Natural killer cell (primary cell): ENCODE measurements around the gene BDKRB2. TPM values are rescaled to one million over a fixed set of nuclear protein-coding genes. Genes with fewer than 3 reads are reported as not detected.

ENCODE experiments used
- ATAC-seq, 3 donors: fragments of 150-1000 bp in 2 of 3; fragments of 200-7000 bp in 1 of 3; cut with Tn5 transposase; 1 replicate in 1 of 3; 2 replicates in 2 of 3; pipeline ENCODE4 v1.10.0; 2021; ENCODE audit warnings: mild to moderate bottlenecking in 2 of 3, moderate library complexity in 2 of 3
- DNase-seq, 2 donors: peaks; one replicate each; pipeline versions ENCODE4 v3.0.0 to v3.0.0-alpha.2; 2013 to 2021; ENCODE audit warnings: mixed read lengths in 1 of 2
- H3K27ac ChIP-seq: one replicate; pipeline ENCODE4 v1.5.1; 2013; ENCODE audit warnings: mild to moderate bottlenecking, low read length
- H3K27me3 ChIP-seq: one replicate; pipeline ENCODE4 v1.6.1; 2013; ENCODE audit warnings: low read length; ENCODE audit not compliant: control insufficient read depth, insufficient read depth
- H3K36me3 ChIP-seq: one replicate; pipeline ENCODE4 v1.6.1; 2013; ENCODE audit warnings: low read length; ENCODE audit not compliant: control insufficient read depth, insufficient read depth
- H3K4me1 ChIP-seq: one replicate; pipeline ENCODE4 v1.6.1; 2013; ENCODE audit warnings: low read length; ENCODE audit not compliant: control insufficient read depth, insufficient read depth
- H3K4me3 ChIP-seq: one replicate; pipeline ENCODE4 v1.5.1; 2013; ENCODE audit warnings: low read length
- H3K9me3 ChIP-seq: one replicate; pipeline ENCODE4 v1.6.1; 2013; ENCODE audit warnings: low read length; ENCODE audit not compliant: control insufficient read depth, insufficient read depth
- H3K27ac Mint-ChIP-seq, 2 donors: one replicate each; pipeline ENCODE4 v1.8.0; 2022; ENCODE audit warnings: mild to moderate bottlenecking in 2 of 2, mixed read lengths in 2 of 2, moderate library complexity in 1 of 2
- H3K27me3 Mint-ChIP-seq, 2 donors: one replicate each; pipeline ENCODE4 v1.8.0; 2022; ENCODE audit warnings: low read depth in 2 of 2, mixed read lengths in 2 of 2
- H3K36me3 Mint-ChIP-seq: one replicate; pipeline ENCODE4 v1.8.0; 2022; ENCODE audit warnings: mixed read lengths
- H3K4me1 Mint-ChIP-seq, 2 donors: one replicate each; pipeline ENCODE4 v1.8.0; 2022; ENCODE audit warnings: mixed read lengths in 2 of 2
- H3K4me3 Mint-ChIP-seq: one replicate; pipeline ENCODE4 v1.8.0; 2022; ENCODE audit warnings: mild to moderate bottlenecking, moderate library complexity, mixed read lengths
- H3K9me3 Mint-ChIP-seq, 2 donors: one replicate each; pipeline ENCODE4 v1.8.0; 2022; ENCODE audit warnings: mixed read lengths in 2 of 2
- CTCF ChIP-seq: fragments of 200-600 bp; IDR thresholded peaks from one replicate; pipeline ENCODE4 v1.8.0; 2022; ENCODE audit warnings: antibody characterized with exemption
- WGBS: methylation state at CpG from one replicate; pipeline ENCODE4 v1.1.7; 2013; ENCODE audit warnings: missing lambda C conversion rate; ENCODE audit not compliant: insufficient coverage; 5-methylcytosine and 5-hydroxymethylcytosine counted together
- intact Hi-C: fragments of 100-400 bp; cut with micrococcal nuclease; formaldehyde crosslinking; loops from one replicate; pipeline ENCODE4 v1.14.2; 2022
- total RNA-seq, 4 donors: library from RNA; stranded (reverse); fragments of 120-200 nt in 1 of 4; gene quantifications; one replicate each; pipeline versions ENCODE4 v1.2.3 to v1.2.4, GENCODE V29; 2013 to 2022

Gene BDKRB2
- total RNA-seq, 3 donors from 2014 or later (not counting 1 experiment from before 2014, with no cell fraction given) = not detected

- no peak for DNase-seq
- Histone ChIP-seq H3K27ac (no peak overlapping the region), H3K9me3 (no peaks in the 10 kb centered on the region), H3K4me1 (no peaks in the 10 kb centered on the region), H3K27me3 (peaks cover 9% of the 10 kb centered on the region), H3K4me3 (no peak overlapping the region), H3K36me3 (no peaks in the 10 kb centered on the region)
- Mint-ChIP-seq H3K27me3 (peaks cover 30 to 31% of the 10 kb centered on the region in 2 donors), H3K27ac (no peak overlapping the region), H3K4me1 (peaks cover 0 to 5% of the 10 kb centered on the region in 2 donors), H3K4me3 (no peak overlapping the region), H3K36me3 (no peaks in the 10 kb centered on the region), H3K9me3 (no peaks in the 10 kb centered on the region)
- intact Hi-C loops = no loop called here
- no peak for ATAC-seq
- no peak for TF ChIP-seq CTCF
- WGBS = 90% methylated on average over 8 of the region's 8 CpGs
Measured at GRCh38 chr14:96201157-96201556, 3.5 kb upstream of the BDKRB2 start.

GRCh38 chr14:96201965-96202364 lies 2.7 kb upstream of the BDKRB2 start:
- no peaks in the 10 kb centered on the region for H3K9me3 ChIP-seq
- Mint-ChIP-seq H3K9me3 (no peaks in the 10 kb centered on the region), H3K4me1 (peaks cover 0 to 5% of the 10 kb centered on the region in 2 donors), H3K4me3 (no peak overlapping the region), H3K36me3 (no peaks in the 10 kb centered on the region), H3K27me3 (peaks cover 30 to 31% of the 10 kb centered on the region in 2 donors), H3K27ac (no peak overlapping the region)
- DNase-seq = no peak
- no peaks in the 10 kb centered on the region for H3K4me1 ChIP-seq
- H3K27me3 ChIP-seq = peaks cover 9% of the 10 kb centered on the region
- no peaks in the 10 kb centered on the region for H3K36me3 ChIP-seq
- TF ChIP-seq CTCF = no peak
- no peak overlapping the region for H3K4me3 ChIP-seq
- 68% methylated on average over 10 of the region's 10 CpGs for WGBS
- ATAC-seq = no peak
- intact Hi-C loops = no loop called here
- no peak overlapping the region for H3K27ac ChIP-seq

GRCh38 chr14:96202441-96203094 lies 2.1 kb upstream of the BDKRB2 start:
- ATAC-seq (no peak), DNase-seq (no peak)
- 82% methylated on average over 11 of the region's 11 CpGs for WGBS
- Histone ChIP-seq H3K27me3 (peaks cover 9% of the 10 kb centered on the region), H3K4me3 (no peak overlapping the region), H3K36me3 (no peaks in the 10 kb centered on the region), H3K27ac (no peak overlapping the region), H3K9me3 (no peaks in the 10 kb centered on the region), H3K4me1 (no peaks in the 10 kb centered on the region)
- no peak overlapping the region for H3K4me3 Mint-ChIP-seq
- TF ChIP-seq CTCF = no peak
- intact Hi-C loops = no loop called here
- no peaks in the 10 kb centered on the region for H3K9me3 Mint-ChIP-seq
- H3K27me3 Mint-ChIP-seq = peaks cover 30 to 32% of the 10 kb centered on the region in 2 donors
- no peaks in the 10 kb centered on the region for H3K36me3 Mint-ChIP-seq
- H3K4me1 Mint-ChIP-seq = peaks cover 0 to 5% of the 10 kb centered on the region in 2 donors
- no peak overlapping the region for H3K27ac Mint-ChIP-seq

GRCh38 chr14:96203116-96203515 lies 1.5 kb upstream of the BDKRB2 start:
- H3K27ac Mint-ChIP-seq = no peak overlapping the region
- no peak overlapping the region for H3K4me3 ChIP-seq
- intact Hi-C loops = no loop called here
- no peak for TF ChIP-seq CTCF
- H3K27me3 ChIP-seq = peaks cover 9% of the 10 kb centered on the region
- 87% methylated on average over 3 of the region's 3 CpGs for whole genome bisulfite sequencing
- H3K9me3 Mint-ChIP-seq = no peaks in the 10 kb centered on the region
- H3K4me1 Mint-ChIP-seq = peaks cover 0 to 5% of the 10 kb centered on the region in 2 donors
- no peak overlapping the region for H3K27ac ChIP-seq
- ATAC-seq (no peak), DNase-seq (no peak)
- H3K36me3 ChIP-seq = no peaks in the 10 kb centered on the region
- no peaks in the 10 kb centered on the region for H3K4me1 ChIP-seq
- peaks cover 31% of the 10 kb centered on the region in 2 donors for H3K27me3 Mint-ChIP-seq
- H3K9me3 ChIP-seq = no peaks in the 10 kb centered on the region
- H3K36me3 Mint-ChIP-seq = no peaks in the 10 kb centered on the region
- no peak overlapping the region for H3K4me3 Mint-ChIP-seq
